SK-N-SH treated with all-trans-retinoic acid at 6 μM for 48 hours (cell line): ENCODE measurements around the gene POMP.

Experiments used
- ATAC-seq: fragments of 200-7000 bp; cut with Tn5 transposase; 3 replicates; pipeline ENCODE4 v1.9.1; 2020; ENCODE audit warnings: mild to moderate bottlenecking, moderate library complexity
- ARNTL ChIP-seq: fragments of 450-650 bp; formaldehyde crosslinking; IDR thresholded peaks from 2 replicates; pipeline ENCODE4 v1.5.0; 2020; ENCODE audit warnings: low read depth, mild to moderate bottlenecking, moderate library complexity, borderline replicate concordance
- CSDC2 ChIP-seq: fragments of 250-450 bp; sonication (Bioruptor Pico); IDR thresholded peaks from 2 replicates; pipeline ENCODE4 v1.5.0; 2020; ENCODE audit warnings: mild to moderate bottlenecking, moderate library complexity
- ESRRG ChIP-seq: fragments of 250-450 bp; sonication (Bioruptor Pico); IDR thresholded peaks from 2 replicates; pipeline ENCODE4 v1.6.1; 2021; ENCODE audit warnings: mild to moderate bottlenecking
- GLIS3 ChIP-seq: fragments of 250-450 bp; sonication (Bioruptor Pico); IDR thresholded peaks from 2 replicates; pipeline ENCODE4 v1.5.0; 2020; ENCODE audit warnings: mild to moderate bottlenecking, moderate library complexity
- ISL1 ChIP-seq: fragments of 250-450 bp; sonication (Bioruptor Pico); IDR thresholded peaks from 2 replicates; pipeline ENCODE4 v2.1.2; 2022; ENCODE audit warnings: mild to moderate bottlenecking, moderate library complexity
- OSR1 ChIP-seq: fragments of 250-450 bp; sonication (Bioruptor Pico); IDR thresholded peaks from 2 replicates; pipeline ENCODE4 v1.8.0; 2022; ENCODE audit warnings: moderate library complexity, mild to moderate bottlenecking, inconsistent platforms
- PPARA ChIP-seq: fragments of 250-450 bp; sonication (Bioruptor Pico); IDR thresholded peaks from 2 replicates; pipeline ENCODE4 v1.5.0; 2020; ENCODE audit warnings: mild to moderate bottlenecking, borderline replicate concordance
- RARB ChIP-seq: fragments of 250-450 bp; sonication (Bioruptor Pico); IDR thresholded peaks from 2 replicates; pipeline ENCODE4 v1.8.0; 2021; ENCODE audit warnings: mild to moderate bottlenecking, moderate library complexity
- SNAI2 ChIP-seq: fragments of 250-450 bp; sonication (Bioruptor Pico); IDR thresholded peaks from 2 replicates; pipeline ENCODE4 v1.5.0; 2020; ENCODE audit warnings: mild to moderate bottlenecking, moderate library complexity
- TCF4 ChIP-seq: fragments of 250-450 bp; sonication (Bioruptor Pico); IDR thresholded peaks from 2 replicates; pipeline ENCODE4 v1.8.0; 2021; ENCODE audit warnings: mild to moderate bottlenecking, moderate library complexity, borderline replicate concordance
- ZC3H10 ChIP-seq: fragments of 250-450 bp; sonication (Bioruptor Pico); IDR thresholded peaks from 2 replicates; pipeline ENCODE4 v1.5.1; 2021; ENCODE audit warnings: mild to moderate bottlenecking, moderate library complexity
- ZFP3 ChIP-seq: fragments of 250-450 bp; sonication (Bioruptor Pico); IDR thresholded peaks from 2 replicates; pipeline ENCODE4 v1.5.0; 2020; ENCODE audit warnings: mild to moderate bottlenecking, moderate library complexity
- ZFP30 ChIP-seq: fragments of 450-650 bp; formaldehyde crosslinking; IDR thresholded peaks from 2 replicates; pipeline ENCODE4 v1.5.0; 2022; ENCODE audit warnings: mild to moderate bottlenecking, moderate library complexity
- ZNF565 ChIP-seq: fragments of 450-650 bp; formaldehyde crosslinking; conservative IDR thresholded peaks from 2 replicates; pipeline ENCODE4 v1.5.0; 2020; ENCODE audit warnings: low read depth, mild to moderate bottlenecking, moderate library complexity
- ZNF70 ChIP-seq: fragments of 450-650 bp; formaldehyde crosslinking; IDR thresholded peaks from 2 replicates; pipeline ENCODE4 v1.5.0; 2020; ENCODE audit warnings: mild to moderate bottlenecking, moderate library complexity
- ZNF8 ChIP-seq: fragments of 450-650 bp; formaldehyde crosslinking; IDR thresholded peaks from 2 replicates; pipeline ENCODE4 v1.5.0; 2020; ENCODE audit warnings: mild to moderate bottlenecking, moderate library complexity
- TF ChIP-seq, protein P1 (sequence below): fragments of 250-450 bp; sonication (Bioruptor Pico); IDR thresholded peaks from 2 replicates; pipeline ENCODE4 v1.8.0; 2020; ENCODE audit warnings: mild to moderate bottlenecking, moderate library complexity, borderline replicate concordance
- TF ChIP-seq, protein P2 (sequence below): fragments of 250-450 bp; sonication (Bioruptor Pico); IDR thresholded peaks from 2 replicates; pipeline ENCODE4 v1.5.1; 2021; ENCODE audit warnings: mild to moderate bottlenecking, moderate library complexity
- TF ChIP-seq, protein P3 (sequence below): fragments of 250-450 bp; sonication (Bioruptor Pico); IDR thresholded peaks from 2 replicates; pipeline ENCODE4 v1.8.0; 2021; ENCODE audit warnings: low read depth, mild to moderate bottlenecking, moderate library complexity, borderline replicate concordance
- TF ChIP-seq, protein P4 (sequence below): fragments of 250-450 bp; sonication (Bioruptor Pico); IDR thresholded peaks from 2 replicates; pipeline ENCODE4 v1.5.1; 2020; ENCODE audit warnings: low read depth, mild to moderate bottlenecking, moderate library complexity
- TF ChIP-seq, protein P5 (sequence below): fragments of 250-450 bp; sonication (Bioruptor Pico); IDR thresholded peaks from 2 replicates; pipeline ENCODE4 v1.5.0; 2020; ENCODE audit warnings: mild to moderate bottlenecking, moderate library complexity

The POMP gene

DNA sequence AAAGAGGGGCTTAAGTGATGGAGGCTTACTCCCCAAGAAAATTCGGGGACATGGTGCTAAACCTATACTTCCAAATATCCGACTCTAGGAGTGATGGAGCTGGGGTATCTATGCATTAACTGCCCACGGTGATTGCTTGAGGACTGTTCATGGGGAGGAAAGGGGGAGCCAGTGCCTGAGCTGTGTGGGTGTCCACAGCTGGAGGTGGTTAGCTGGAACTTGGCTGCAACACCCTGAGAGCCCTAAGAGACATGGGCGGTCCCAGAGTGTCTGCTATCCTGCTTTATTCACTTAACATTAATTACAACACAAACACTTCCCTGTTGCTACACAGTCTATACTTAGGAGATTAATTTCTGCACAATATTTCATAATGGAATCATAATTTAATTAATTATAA is 28.1 kb upstream of the POMP start:
- TF ChIP-seq ZNF565 (CRISPR knock-in tag) (no peak), OSR1 (CRISPR knock-in tag) (no peak), ARNTL (CRISPR knock-in tag) (no peak), ZFP3 (CRISPR knock-in tag) (no peak), ZNF8 (CRISPR knock-in tag) (no peak), GLIS3 (no peak)
- TF ChIP-seq, protein P1, sequence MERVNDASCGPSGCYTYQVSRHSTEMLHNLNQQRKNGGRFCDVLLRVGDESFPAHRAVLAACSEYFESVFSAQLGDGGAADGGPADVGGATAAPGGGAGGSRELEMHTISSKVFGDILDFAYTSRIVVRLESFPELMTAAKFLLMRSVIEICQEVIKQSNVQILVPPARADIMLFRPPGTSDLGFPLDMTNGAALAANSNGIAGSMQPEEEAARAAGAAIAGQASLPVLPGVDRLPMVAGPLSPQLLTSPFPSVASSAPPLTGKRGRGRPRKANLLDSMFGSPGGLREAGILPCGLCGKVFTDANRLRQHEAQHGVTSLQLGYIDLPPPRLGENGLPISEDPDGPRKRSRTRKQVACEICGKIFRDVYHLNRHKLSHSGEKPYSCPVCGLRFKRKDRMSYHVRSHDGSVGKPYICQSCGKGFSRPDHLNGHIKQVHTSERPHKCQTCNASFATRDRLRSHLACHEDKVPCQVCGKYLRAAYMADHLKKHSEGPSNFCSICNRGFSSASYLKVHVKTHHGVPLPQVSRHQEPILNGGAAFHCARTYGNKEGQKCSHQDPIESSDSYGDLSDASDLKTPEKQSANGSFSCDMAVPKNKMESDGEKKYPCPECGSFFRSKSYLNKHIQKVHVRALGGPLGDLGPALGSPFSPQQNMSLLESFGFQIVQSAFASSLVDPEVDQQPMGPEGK (CRISPR knock-in tag): no peak
- TF ChIP-seq, protein P2, sequence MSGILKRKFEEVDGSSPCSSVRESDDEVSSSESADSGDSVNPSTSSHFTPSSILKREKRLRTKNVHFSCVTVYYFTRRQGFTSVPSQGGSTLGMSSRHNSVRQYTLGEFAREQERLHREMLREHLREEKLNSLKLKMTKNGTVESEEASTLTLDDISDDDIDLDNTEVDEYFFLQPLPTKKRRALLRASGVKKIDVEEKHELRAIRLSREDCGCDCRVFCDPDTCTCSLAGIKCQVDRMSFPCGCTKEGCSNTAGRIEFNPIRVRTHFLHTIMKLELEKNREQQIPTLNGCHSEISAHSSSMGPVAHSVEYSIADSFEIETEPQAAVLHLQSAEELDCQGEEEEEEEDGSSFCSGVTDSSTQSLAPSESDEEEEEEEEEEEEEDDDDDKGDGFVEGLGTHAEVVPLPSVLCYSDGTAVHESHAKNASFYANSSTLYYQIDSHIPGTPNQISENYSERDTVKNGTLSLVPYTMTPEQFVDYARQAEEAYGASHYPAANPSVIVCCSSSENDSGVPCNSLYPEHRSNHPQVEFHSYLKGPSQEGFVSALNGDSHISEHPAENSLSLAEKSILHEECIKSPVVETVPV: no peak
- TF ChIP-seq, protein P3, sequence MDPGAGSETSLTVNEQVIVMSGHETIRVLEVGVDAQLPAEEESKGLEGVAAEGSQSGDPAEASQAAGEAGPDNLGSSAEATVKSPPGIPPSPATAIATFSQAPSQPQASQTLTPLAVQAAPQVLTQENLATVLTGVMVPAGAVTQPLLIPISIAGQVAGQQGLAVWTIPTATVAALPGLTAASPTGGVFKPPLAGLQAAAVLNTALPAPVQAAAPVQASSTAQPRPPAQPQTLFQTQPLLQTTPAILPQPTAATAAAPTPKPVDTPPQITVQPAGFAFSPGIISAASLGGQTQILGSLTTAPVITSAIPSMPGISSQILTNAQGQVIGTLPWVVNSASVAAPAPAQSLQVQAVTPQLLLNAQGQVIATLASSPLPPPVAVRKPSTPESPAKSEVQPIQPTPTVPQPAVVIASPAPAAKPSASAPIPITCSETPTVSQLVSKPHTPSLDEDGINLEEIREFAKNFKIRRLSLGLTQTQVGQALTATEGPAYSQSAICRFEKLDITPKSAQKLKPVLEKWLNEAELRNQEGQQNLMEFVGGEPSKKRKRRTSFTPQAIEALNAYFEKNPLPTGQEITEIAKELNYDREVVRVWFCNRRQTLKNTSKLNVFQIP: no peak
- no peak for ATAC-seq

DNA sequence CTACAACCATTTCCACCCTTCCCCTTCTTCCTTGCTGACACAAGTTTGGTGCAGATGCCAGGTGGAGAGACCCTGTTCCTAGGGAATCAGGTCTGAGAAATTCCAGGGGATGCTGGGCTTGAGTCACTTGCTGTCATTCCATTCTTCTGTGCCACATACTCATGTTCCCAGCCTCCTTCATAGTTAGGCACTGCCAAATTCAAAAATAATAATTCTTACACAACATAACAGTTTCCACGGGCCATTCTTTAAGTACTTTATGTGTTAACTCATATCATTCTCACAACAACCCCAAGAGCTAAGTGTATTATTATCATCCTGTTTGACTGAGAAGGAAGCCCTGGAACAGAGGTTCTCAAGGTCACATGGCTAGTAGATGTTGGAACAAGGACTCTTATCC is 27.1 kb upstream of the POMP start:
- TF ChIP-seq, protein P1 (CRISPR knock-in tag): no peak
- TF ChIP-seq, protein P3: no peak
- TF ChIP-seq ZC3H10 (no peak), ZNF8 (CRISPR knock-in tag) (no peak), ESRRG (CRISPR knock-in tag) (no peak), GLIS3 (no peak), ZNF70 (no peak), ZFP3 (CRISPR knock-in tag) (no peak), ARNTL (CRISPR knock-in tag) (no peak), ISL1 (CRISPR knock-in tag) (no peak), TCF4 (CRISPR knock-in tag) (no peak), CSDC2 (CRISPR knock-in tag) (no peak), PPARA (CRISPR knock-in tag) (no peak), ZFP30 (CRISPR knock-in tag) (no peak), ZNF565 (CRISPR knock-in tag) (no peak), SNAI2 (CRISPR knock-in tag) (no peak), RARB (no peak), OSR1 (CRISPR knock-in tag) (no peak)
- TF ChIP-seq, protein P4, sequence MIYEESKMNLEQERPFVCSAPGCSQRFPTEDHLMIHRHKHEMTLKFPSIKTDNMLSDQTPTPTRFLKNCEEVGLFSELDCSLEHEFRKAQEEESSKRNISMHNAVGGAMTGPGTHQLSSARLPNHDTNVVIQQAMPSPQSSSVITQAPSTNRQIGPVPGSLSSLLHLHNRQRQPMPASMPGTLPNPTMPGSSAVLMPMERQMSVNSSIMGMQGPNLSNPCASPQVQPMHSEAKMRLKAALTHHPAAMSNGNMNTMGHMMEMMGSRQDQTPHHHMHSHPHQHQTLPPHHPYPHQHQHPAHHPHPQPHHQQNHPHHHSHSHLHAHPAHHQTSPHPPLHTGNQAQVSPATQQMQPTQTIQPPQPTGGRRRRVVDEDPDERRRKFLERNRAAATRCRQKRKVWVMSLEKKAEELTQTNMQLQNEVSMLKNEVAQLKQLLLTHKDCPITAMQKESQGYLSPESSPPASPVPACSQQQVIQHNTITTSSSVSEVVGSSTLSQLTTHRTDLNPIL (CRISPR knock-in tag): no peak
- TF ChIP-seq, protein P5, sequence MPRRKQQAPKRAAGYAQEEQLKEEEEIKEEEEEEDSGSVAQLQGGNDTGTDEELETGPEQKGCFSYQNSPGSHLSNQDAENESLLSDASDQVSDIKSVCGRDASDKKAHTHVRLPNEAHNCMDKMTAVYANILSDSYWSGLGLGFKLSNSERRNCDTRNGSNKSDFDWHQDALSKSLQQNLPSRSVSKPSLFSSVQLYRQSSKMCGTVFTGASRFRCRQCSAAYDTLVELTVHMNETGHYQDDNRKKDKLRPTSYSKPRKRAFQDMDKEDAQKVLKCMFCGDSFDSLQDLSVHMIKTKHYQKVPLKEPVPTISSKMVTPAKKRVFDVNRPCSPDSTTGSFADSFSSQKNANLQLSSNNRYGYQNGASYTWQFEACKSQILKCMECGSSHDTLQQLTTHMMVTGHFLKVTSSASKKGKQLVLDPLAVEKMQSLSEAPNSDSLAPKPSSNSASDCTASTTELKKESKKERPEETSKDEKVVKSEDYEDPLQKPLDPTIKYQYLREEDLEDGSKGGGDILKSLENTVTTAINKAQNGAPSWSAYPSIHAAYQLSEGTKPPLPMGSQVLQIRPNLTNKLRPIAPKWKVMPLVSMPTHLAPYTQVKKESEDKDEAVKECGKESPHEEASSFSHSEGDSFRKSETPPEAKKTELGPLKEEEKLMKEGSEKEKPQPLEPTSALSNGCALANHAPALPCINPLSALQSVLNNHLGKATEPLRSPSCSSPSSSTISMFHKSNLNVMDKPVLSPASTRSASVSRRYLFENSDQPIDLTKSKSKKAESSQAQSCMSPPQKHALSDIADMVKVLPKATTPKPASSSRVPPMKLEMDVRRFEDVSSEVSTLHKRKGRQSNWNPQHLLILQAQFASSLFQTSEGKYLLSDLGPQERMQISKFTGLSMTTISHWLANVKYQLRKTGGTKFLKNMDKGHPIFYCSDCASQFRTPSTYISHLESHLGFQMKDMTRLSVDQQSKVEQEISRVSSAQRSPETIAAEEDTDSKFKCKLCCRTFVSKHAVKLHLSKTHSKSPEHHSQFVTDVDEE (CRISPR knock-in tag): no peak
- TF ChIP-seq, all 23 proteins: peak for 0
- no peak for ATAC-seq
